HFFc6 (cell line): ENCODE results near the gene ACOT6. TPM values are rescaled to one million over a fixed set of nuclear protein-coding genes. Genes with fewer than 3 reads are reported as not detected.

Source experiments
- DNase-seq: peaks from one replicate; pipeline ENCODE4 v3.0.0-alpha.2; 2018
- H3K27ac Mint-ChIP-seq: 2 replicates; pipeline ENCODE4 v1.8.0; 2020; ENCODE audit warnings: mild to moderate bottlenecking, mixed read lengths
- H3K27me3 Mint-ChIP-seq: 2 replicates; pipeline ENCODE4 v1.8.0; 2021; ENCODE audit warnings: mild to moderate bottlenecking, moderate library complexity, mixed read lengths; ENCODE audit not compliant: insufficient read depth
- H3K36me3 Mint-ChIP-seq: 2 replicates; pipeline ENCODE4 v1.8.0; 2021; ENCODE audit warnings: low read depth, mixed read lengths
- H3K4me1 Mint-ChIP-seq: 2 replicates; pipeline ENCODE4 v1.8.0; 2020; ENCODE audit warnings: low read depth, mixed read lengths
- H3K4me3 Mint-ChIP-seq: 2 replicates; pipeline ENCODE4 v1.8.0; 2020; ENCODE audit warnings: mild to moderate bottlenecking, moderate library complexity, mixed read lengths
- H3K9me3 Mint-ChIP-seq: 2 replicates; pipeline ENCODE4 v1.8.0; 2020; ENCODE audit warnings: mild to moderate bottlenecking, mixed read lengths
- CTCF ChIP-seq: fragments of 200-600 bp; sonication (generic); IDR thresholded peaks from 2 replicates; pipeline ENCODE4 v1.5.0; 2021; ENCODE audit warnings: antibody characterized with exemption, mild to moderate bottlenecking
- total RNA-seq, 6 experiments: library from RNA; stranded (reverse); fragmentation: NEBNext Ultra II Directional; extraction: Animal tissue kit (Norgen Biotek cat#: 25700); gene quantifications; 2 replicates in 1 of 6; 3 replicates in 5 of 6; pipeline ENCODE4 v1.2.3, GENCODE V29; 2021

Gene ACOT6
- total RNA-seq, 6 experiments from 2014 or later: not detected

DNA sequence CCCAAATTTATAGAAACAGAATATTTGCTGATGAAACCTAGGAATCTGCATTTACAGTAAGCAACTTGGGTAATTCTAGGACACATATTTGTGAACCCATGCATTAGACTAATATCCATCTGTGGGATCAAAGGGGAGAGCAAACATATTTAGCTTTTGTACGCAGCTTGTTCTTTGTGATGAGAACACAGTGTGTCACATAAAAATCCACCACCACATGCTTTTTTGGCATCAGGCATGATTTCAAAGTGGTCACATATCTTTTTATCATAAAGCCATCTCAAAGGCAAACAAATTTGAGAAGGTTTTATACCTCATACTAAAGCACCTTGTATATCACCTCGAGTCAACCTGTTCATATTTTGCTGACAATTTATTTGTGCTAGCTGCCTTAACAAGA is 48.2 kb downstream of the ACOT6 start:
- H3K4me1 Mint-ChIP-seq: peaks cover 26% of the 10 kb centered on the region
- no peaks in the 10 kb centered on the region for H3K9me3 Mint-ChIP-seq
- no peak overlapping the region for H3K27ac Mint-ChIP-seq
- no peak for TF ChIP-seq CTCF
- DNase-seq: no peak
- H3K36me3 Mint-ChIP-seq: no peaks in the 10 kb centered on the region; the same call in 1 of the 2 replicates
- no peak overlapping the region for H3K4me3 Mint-ChIP-seq
- no peaks in the 10 kb centered on the region for H3K27me3 Mint-ChIP-seq

GRCh38 chr14:73661872-73662271 is 49.6 kb downstream of the ACOT6 start:
- Mint-ChIP-seq H3K4me1 (peaks cover 26% of the 10 kb centered on the region), H3K9me3 (no peaks in the 10 kb centered on the region), H3K27me3 (no peaks in the 10 kb centered on the region), H3K27ac (peak overlapping the region; percentile 21), H3K4me3 (no peak overlapping the region), H3K36me3 (no peaks in the 10 kb centered on the region; the same call in 1 of the 2 replicates)
- no peak for TF ChIP-seq CTCF
- peak; percentile 6 for DNase-seq

DNA sequence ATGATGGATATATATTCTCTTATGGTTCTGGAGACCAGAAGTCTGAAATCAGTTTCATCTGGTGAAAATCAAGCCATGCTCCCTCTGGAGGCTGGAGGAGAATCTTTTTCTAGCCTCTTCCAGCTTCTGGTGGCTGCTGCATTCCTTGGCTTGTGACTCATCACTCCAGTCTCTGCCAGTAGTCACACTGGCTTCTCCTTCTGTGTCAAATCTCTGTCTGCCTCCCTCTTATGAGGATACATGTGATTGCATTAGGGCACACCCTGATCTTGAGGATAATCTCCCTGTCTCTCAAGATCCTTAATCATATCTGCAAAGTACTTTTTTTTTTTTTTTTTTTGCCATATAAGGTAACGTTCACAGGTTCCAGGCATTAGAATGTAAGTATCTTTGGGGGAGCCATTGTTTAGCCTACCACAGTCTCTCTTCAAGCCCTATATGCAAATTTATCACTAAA is 50.2 kb downstream of the ACOT6 start:
- H3K4me3 Mint-ChIP-seq: peak overlapping the region; percentile 65
- peak; percentile 94 for DNase-seq
- H3K27ac Mint-ChIP-seq: peak overlapping the region; percentile 85

DNA sequence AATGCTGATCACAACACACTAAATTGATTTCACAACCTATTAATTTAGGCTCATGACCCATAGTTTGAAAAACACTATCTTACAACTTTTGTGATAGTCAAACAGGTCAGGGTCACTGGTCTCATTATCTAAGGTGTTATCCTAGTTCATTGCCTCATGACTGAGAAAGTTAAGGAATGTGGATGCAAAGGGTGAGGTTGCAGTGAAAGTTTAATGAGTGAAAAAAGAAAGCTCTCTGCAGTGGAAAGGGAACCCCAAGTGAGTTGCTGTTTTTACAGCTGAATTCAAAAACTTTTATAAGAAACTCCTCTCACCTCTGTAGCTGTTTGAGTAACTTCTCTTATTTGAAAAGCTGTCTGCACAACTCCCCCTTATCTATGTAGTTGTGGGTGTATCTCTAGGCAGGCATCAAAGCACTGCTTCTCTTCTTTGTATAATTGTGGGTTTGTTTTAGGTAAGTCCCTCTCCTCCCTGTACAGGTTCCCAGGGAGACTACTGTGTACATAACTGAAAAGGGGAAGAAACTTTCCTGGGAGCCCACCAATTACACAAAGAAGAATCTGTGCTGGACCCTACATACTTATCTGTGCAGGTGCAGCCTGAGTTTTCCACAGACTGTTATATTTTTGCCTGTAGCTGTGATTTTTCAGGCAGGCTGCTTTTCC is 51.4 kb downstream of the ACOT6 start:
- no peak overlapping the region for H3K27ac Mint-ChIP-seq
- H3K4me3 Mint-ChIP-seq: no peak overlapping the region
- H3K36me3 Mint-ChIP-seq: no peaks in the 10 kb centered on the region; the same call in 1 of the 2 replicates
- H3K27me3 Mint-ChIP-seq: no peaks in the 10 kb centered on the region
- no peak for TF ChIP-seq CTCF
- no peaks in the 10 kb centered on the region for H3K9me3 Mint-ChIP-seq
- H3K4me1 Mint-ChIP-seq: peaks cover 26% of the 10 kb centered on the region
- DNase-seq: no peak

More for the DNA sequence above, 50.2 kb downstream of the ACOT6 start:
- no peaks in the 10 kb centered on the region; the same call in 1 of the 2 replicates for H3K36me3 Mint-ChIP-seq
- peaks cover 26% of the 10 kb centered on the region for H3K4me1 Mint-ChIP-seq
- no peaks in the 10 kb centered on the region for H3K9me3 Mint-ChIP-seq
- H3K27me3 Mint-ChIP-seq: no peaks in the 10 kb centered on the region
- peak; percentile 75 for TF ChIP-seq CTCF

- DNase-seq: no peak
- Mint-ChIP-seq H3K4me3 (no peak overlapping the region), H3K4me1 (peaks cover 26% of the 10 kb centered on the region), H3K36me3 (no peaks in the 10 kb centered on the region; the same call in 1 of the 2 replicates), H3K27ac (no peak overlapping the region), H3K27me3 (no peaks in the 10 kb centered on the region), H3K9me3 (no peaks in the 10 kb centered on the region)
- no peak for TF ChIP-seq CTCF
Observed at GRCh38 chr14:73665130-73665529, 52.8 kb downstream of the ACOT6 start.
